Naive thymus-derived CD4-positive, alpha-beta T cell (primary cell): ENCODE data around the gene NGEF. TPM values are rescaled to one million over a fixed set of nuclear protein-coding genes. Genes with fewer than 3 reads are reported as not detected.

Source experiments
- ATAC-seq: fragments of 150-1000 bp; cut with Tn5 transposase; 2 replicates; pipeline ENCODE4 v1.10.0; 2021; ENCODE audit warnings: mild to moderate bottlenecking, moderate library complexity
- CTCF ChIA-PET: fragments of 350-600 bp; sonication (Branson Sonifier 250); formaldehyde crosslinking; loops from one replicate; lab custom pipeline; 2021; ENCODE audit warnings: antibody characterized with exemption; lab: Charles Lee
- POLR2A ChIA-PET: fragments of 350-600 bp; sonication (Branson Sonifier 250); formaldehyde crosslinking; loops from one replicate; lab custom pipeline; 2021; ENCODE audit warnings: antibody characterized with exemption, inconsistent platforms; lab: Charles Lee
- DNase-seq, 9 donors: peaks; one replicate each; pipeline versions ENCODE4 v3.0.0 to v3.0.0-alpha.2; 2020 to 2022; ENCODE audit warnings: mixed read lengths in 1 of 9
- H3K27ac ChIP-seq: one replicate; pipeline ENCODE4 v1.7.0; 2013; ENCODE audit warnings: mild to moderate bottlenecking, low read depth, low read length, moderate library complexity
- H3K27me3 ChIP-seq, 2 donors: one replicate each; pipeline ENCODE4 v1.7.0; 2013; ENCODE audit warnings: low read length in 2 of 2, mild to moderate bottlenecking in 2 of 2, moderate library complexity in 2 of 2; ENCODE audit not compliant: control insufficient read depth in 2 of 2, insufficient read depth in 2 of 2
- H3K36me3 ChIP-seq, 3 experiments: 1 replicate in 2 of 3; 2 replicates in 1 of 3; pipeline ENCODE4 v1.7.0; 2013; ENCODE audit warnings: low read length in 3 of 3, mild to moderate bottlenecking in 3 of 3, moderate library complexity in 1 of 3; ENCODE audit not compliant: insufficient read depth in 3 of 3, control insufficient read depth in 2 of 3
- H3K4me1 ChIP-seq, 2 donors: one replicate each; pipeline ENCODE4 v1.7.0; 2013; ENCODE audit warnings: low read length in 2 of 2, mild to moderate bottlenecking in 2 of 2, moderate library complexity in 1 of 2; ENCODE audit not compliant: control insufficient read depth in 2 of 2, insufficient read depth in 2 of 2
- H3K4me3 ChIP-seq: 2 replicates; pipeline ENCODE4 v1.7.0; 2013; ENCODE audit warnings: mild to moderate bottlenecking, low read length
- H3K9me3 ChIP-seq, 3 experiments: 1 replicate in 2 of 3; 2 replicates in 1 of 3; pipeline ENCODE4 v1.7.0; 2013; ENCODE audit warnings: low read length in 3 of 3; ENCODE audit not compliant: control insufficient read depth in 2 of 3
- H3K27ac Mint-ChIP-seq, 9 donors: one replicate each; pipeline ENCODE4 v1.8.0; 2020 to 2022; ENCODE audit warnings: mixed read lengths in 9 of 9, mild to moderate bottlenecking in 8 of 9, moderate library complexity in 5 of 9, inconsistent platforms in 2 of 9
- H3K27me3 Mint-ChIP-seq, 5 donors: one replicate each; pipeline ENCODE4 v1.8.0; 2021 to 2022; ENCODE audit warnings: mixed read lengths in 5 of 5, mild to moderate bottlenecking in 1 of 5
- H3K36me3 Mint-ChIP-seq, 5 donors: one replicate each; pipeline ENCODE4 v1.8.0; 2020 to 2022; ENCODE audit warnings: mixed read lengths in 5 of 5, mild to moderate bottlenecking in 3 of 5, inconsistent platforms in 1 of 5
- H3K4me1 Mint-ChIP-seq, 7 donors: one replicate each; pipeline ENCODE4 v1.8.0; 2020 to 2022; ENCODE audit warnings: mixed read lengths in 7 of 7, mild to moderate bottlenecking in 3 of 7, inconsistent platforms in 1 of 7
- H3K4me3 Mint-ChIP-seq, 10 donors: one replicate each; pipeline ENCODE4 v1.8.0; 2020 to 2022; ENCODE audit warnings: mild to moderate bottlenecking in 10 of 10, mixed read lengths in 10 of 10, moderate library complexity in 6 of 10, inconsistent platforms in 2 of 10
- H3K9me3 Mint-ChIP-seq, 11 donors: one replicate each; pipeline ENCODE4 v1.8.0; 2020 to 2022; ENCODE audit warnings: mixed read lengths in 11 of 11, mild to moderate bottlenecking in 4 of 11, inconsistent platforms in 1 of 11, moderate library complexity in 1 of 11
- intact Hi-C, 2 donors: fragments of 100-400 bp; cut with micrococcal nuclease; formaldehyde crosslinking; loops; one replicate each; pipeline ENCODE4 v1.15.1; 2023
- polyA plus RNA-seq, 2 donors: library from polyadenylated mRNA; unstranded; fragments of 300-500 nt; fragmentation: Illumina TruSeq; gene quantifications; one replicate each; pipeline ENCODE4 v1.2.3, GENCODE V29; 2021
- total RNA-seq, 6 experiments: library from RNA in 5 of 6; stranded (reverse) in 5 of 6; gene quantifications; 1 replicate in 5 of 6; 2 replicates in 1 of 6; pipeline ENCODE4 v1.2.3 and lab custom pipeline; 2021 to 2026

The NGEF gene
- total and polyA plus RNA-seq, 7 experiments from 2014 or later = not detected

- Histone ChIP-seq H3K27me3 (no peaks in the 10 kb centered on the region), H3K9me3 (no peaks in the 10 kb centered on the region), H3K27ac (no peak overlapping the region), H3K4me1 (no peaks in the 10 kb centered on the region), H3K4me3 (no peak overlapping the region), H3K36me3 (no peaks in the 10 kb centered on the region)
- DNase-seq (no peak), ATAC-seq (no peak)
- intact Hi-C loops = no loop called here
- H3K4me1 Mint-ChIP-seq = no peaks in the 10 kb centered on the region
- no peak overlapping the region for H3K4me3 Mint-ChIP-seq
- H3K27me3 Mint-ChIP-seq = peaks cover 0 to 25% (median 16%) of the 10 kb centered on the region in 5 donors
- no peak overlapping the region for H3K27ac Mint-ChIP-seq
- no peaks in the 10 kb centered on the region for H3K9me3 Mint-ChIP-seq
- POLR2A ChIA-PET = no interaction called here
- CTCF ChIA-PET = no interaction called here
- H3K36me3 Mint-ChIP-seq = no peaks in the 10 kb centered on the region
These were observed 124.1 kb downstream of the NGEF start for GRCh38 chr2:232888839-232889529.

- Mint-ChIP-seq H3K36me3 (no peaks in the 10 kb centered on the region), H3K4me1 (no peaks in the 10 kb centered on the region), H3K27ac (no peak overlapping the region), H3K4me3 (no peak overlapping the region), H3K9me3 (no peaks in the 10 kb centered on the region), H3K27me3 (peaks cover 0 to 25% (median 16%) of the 10 kb centered on the region in 5 donors)
- Histone ChIP-seq H3K36me3 (no peaks in the 10 kb centered on the region), H3K27me3 (no peaks in the 10 kb centered on the region), H3K4me1 (no peaks in the 10 kb centered on the region), H3K9me3 (no peaks in the 10 kb centered on the region), H3K27ac (no peak overlapping the region), H3K4me3 (no peak overlapping the region)
- DNase-seq (no peak), ATAC-seq (no peak)
- intact Hi-C loops = no loop called here
- CTCF ChIA-PET = no interaction called here
- POLR2A ChIA-PET = no interaction called here
These were observed 124.8 kb downstream of the NGEF start for GRCh38 chr2:232888099-232888836.

GRCh38 chr2:232887171-232887850 lies 125.7 kb downstream of the NGEF start:
- Histone ChIP-seq H3K4me3 (no peak overlapping the region), H3K9me3 (no peaks in the 10 kb centered on the region), H3K27me3 (no peaks in the 10 kb centered on the region), H3K27ac (no peak overlapping the region), H3K4me1 (no peaks in the 10 kb centered on the region), H3K36me3 (no peaks in the 10 kb centered on the region)
- peaks cover 0 to 17% (median 11%) of the 10 kb centered on the region in 5 donors for H3K27me3 Mint-ChIP-seq
- no peak for ATAC-seq
- H3K36me3 Mint-ChIP-seq = no peaks in the 10 kb centered on the region
- no peaks in the 10 kb centered on the region for H3K4me1 Mint-ChIP-seq
- H3K27ac Mint-ChIP-seq = no peak overlapping the region
- no peak for DNase-seq
- intact Hi-C loops = no loop called here
- ChIA-PET CTCF (no interaction called here), POLR2A (no interaction called here)
- H3K4me3 Mint-ChIP-seq = no peak overlapping the region
- H3K9me3 Mint-ChIP-seq = peaks cover 0 to 1% (median 0%) of the 10 kb centered on the region in 11 donors

GRCh38 chr2:232886632-232887031 lies 126.4 kb downstream of the NGEF start:
- Histone ChIP-seq H3K27ac (no peak overlapping the region), H3K9me3 (no peaks in the 10 kb centered on the region), H3K36me3 (no peaks in the 10 kb centered on the region), H3K4me1 (no peaks in the 10 kb centered on the region), H3K27me3 (no peaks in the 10 kb centered on the region), H3K4me3 (no peak overlapping the region)
- Mint-ChIP-seq H3K9me3 (peaks cover 0 to 1% (median 0%) of the 10 kb centered on the region in 11 donors), H3K4me1 (no peaks in the 10 kb centered on the region), H3K4me3 (no peak overlapping the region), H3K27ac (no peak overlapping the region), H3K36me3 (no peaks in the 10 kb centered on the region), H3K27me3 (peaks cover 0 to 11% (median 5%) of the 10 kb centered on the region in 5 donors)
- ChIA-PET CTCF (no interaction called here), POLR2A (no interaction called here)
- intact Hi-C loops = no loop called here
- ATAC-seq = no peak
- no peak for DNase-seq

GRCh38 chr2:232886176-232886575 lies 126.9 kb downstream of the NGEF start:
- Histone ChIP-seq H3K27ac (no peak overlapping the region), H3K36me3 (no peaks in the 10 kb centered on the region), H3K9me3 (no peaks in the 10 kb centered on the region), H3K4me3 (no peak overlapping the region), H3K27me3 (no peaks in the 10 kb centered on the region), H3K4me1 (no peaks in the 10 kb centered on the region)
- ChIA-PET POLR2A (no interaction called here), CTCF (no interaction called here)
- no peak for DNase-seq
- H3K27me3 Mint-ChIP-seq = peaks cover 0 to 10% (median 4%) of the 10 kb centered on the region in 5 donors
- H3K27ac Mint-ChIP-seq = no peak overlapping the region
- no peak for ATAC-seq
- intact Hi-C loops = no loop called here
- H3K4me1 Mint-ChIP-seq = no peaks in the 10 kb centered on the region
- H3K9me3 Mint-ChIP-seq = peaks cover 0 to 1% (median 0%) of the 10 kb centered on the region in 11 donors
- H3K36me3 Mint-ChIP-seq = no peaks in the 10 kb centered on the region
- H3K4me3 Mint-ChIP-seq = no peak overlapping the region

- H3K27me3 Mint-ChIP-seq = peaks cover 0 to 3% (median 0%) of the 10 kb centered on the region in 5 donors
- H3K9me3 ChIP-seq = no peaks in the 10 kb centered on the region
- no peaks in the 10 kb centered on the region for H3K27me3 ChIP-seq
- H3K36me3 ChIP-seq = no peaks in the 10 kb centered on the region
- no peaks in the 10 kb centered on the region for H3K4me1 Mint-ChIP-seq
- ATAC-seq = no peak
- no peak overlapping the region for H3K4me3 Mint-ChIP-seq
- no peak overlapping the region for H3K4me3 ChIP-seq
- CTCF ChIA-PET = no interaction called here
- H3K9me3 Mint-ChIP-seq = peaks cover 0 to 1% (median 0%) of the 10 kb centered on the region in 11 donors
- POLR2A ChIA-PET = no interaction called here
- no peaks in the 10 kb centered on the region for H3K4me1 ChIP-seq
- H3K36me3 Mint-ChIP-seq = no peaks in the 10 kb centered on the region
- no peak for DNase-seq
- no peak overlapping the region for H3K27ac ChIP-seq
- no peak overlapping the region for H3K27ac Mint-ChIP-seq
- intact Hi-C loops = no loop called here
These were observed 127.6 kb downstream of the NGEF start for GRCh38 chr2:232885264-232885961.
